ENCODE measurements around the gene LSM10.

The LSM10 gene

DNA sequence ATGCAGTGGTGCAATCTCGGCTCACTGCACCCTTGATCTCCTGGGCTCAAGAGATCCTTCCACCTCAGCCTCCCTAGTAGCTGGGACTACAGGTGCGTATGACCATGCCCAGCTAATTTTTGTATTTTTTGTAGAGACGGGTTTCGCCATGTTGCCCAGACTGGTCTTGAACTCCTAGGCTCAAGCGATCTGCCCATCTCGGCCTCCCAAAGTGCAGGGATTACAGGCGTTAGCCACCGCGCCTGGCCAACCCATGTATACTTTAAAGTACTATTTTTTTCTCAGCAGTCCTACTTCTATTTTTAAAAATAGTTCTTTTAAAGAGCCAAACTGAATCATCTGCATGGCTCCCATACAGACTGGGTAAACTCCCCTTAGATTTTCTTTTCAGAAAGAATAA lies 15.5 kb downstream of the LSM10 start:
- no peak for DNase-seq

- DNase-seq: no peak
Observed at GRCh38 chr1:36381405-36381804, 16.3 kb downstream of the LSM10 start.

DNA sequence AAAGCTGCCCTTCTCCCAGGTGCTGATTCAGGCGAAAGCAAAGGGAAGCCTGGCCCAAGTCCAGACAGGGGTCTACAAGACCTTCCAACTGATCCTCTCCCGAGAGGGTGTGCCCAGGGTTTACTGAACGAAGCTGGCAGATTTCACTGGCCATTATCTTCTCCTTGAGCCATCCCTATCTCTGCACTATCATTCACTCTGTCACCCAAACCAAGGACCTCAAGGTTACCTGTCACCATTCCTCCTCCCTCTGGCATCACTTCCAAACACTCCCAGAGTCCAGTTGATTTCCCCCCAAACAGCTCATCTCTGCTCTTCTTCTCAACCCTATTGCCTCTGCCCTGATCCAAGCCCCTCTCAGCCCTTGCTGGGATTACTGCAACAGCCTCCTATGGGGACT lies 16.9 kb downstream of the LSM10 start:
- DNase-seq: no peak

- DNase-seq: no peak
Observed at GRCh38 chr1:36380143-36380619, 17.5 kb downstream of the LSM10 start.

DNA sequence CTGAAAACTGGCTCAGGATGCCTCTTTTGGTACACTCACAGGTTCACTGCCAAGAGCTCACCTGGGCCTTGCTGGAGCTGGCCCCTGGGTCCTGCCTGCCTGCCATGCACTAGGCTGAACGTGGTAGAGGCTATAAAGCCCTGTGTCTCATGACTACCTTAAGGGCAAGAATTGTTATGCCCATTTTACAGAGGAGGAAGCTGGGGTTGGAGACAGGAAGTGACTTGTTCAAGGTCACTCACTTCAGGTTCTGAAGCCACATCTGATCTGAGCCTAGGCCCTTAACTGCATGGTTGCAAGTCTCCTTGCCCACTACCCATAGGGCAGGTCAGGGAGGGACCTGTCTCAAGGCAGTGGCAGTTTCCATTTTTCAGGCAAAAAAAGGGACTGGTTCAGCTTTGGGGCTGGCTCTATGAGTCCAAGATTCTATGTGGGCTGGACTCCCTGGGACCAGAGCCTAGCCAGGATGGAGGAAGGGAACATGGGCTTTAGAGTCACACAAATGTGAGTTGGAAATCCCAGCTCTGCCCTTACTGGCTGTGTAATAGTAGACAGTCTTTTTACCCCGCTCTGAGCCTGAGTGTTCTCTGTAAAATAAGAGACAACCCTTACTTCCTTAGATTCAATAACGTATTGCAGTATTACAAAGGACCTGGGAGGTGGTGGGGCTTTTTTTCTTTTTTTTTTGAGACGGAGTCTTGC lies 19.8 kb downstream of the LSM10 start:
- no peak for DNase-seq

GRCh38 chr1:36372617-36373016 lies 25.1 kb downstream of the LSM10 start:
- no peak for DNase-seq

- DNase-seq: peak; percentile 80 to 86
Observed at GRCh38 chr1:36369061-36369861, 28.4 kb downstream of the LSM10 start.

DNA sequence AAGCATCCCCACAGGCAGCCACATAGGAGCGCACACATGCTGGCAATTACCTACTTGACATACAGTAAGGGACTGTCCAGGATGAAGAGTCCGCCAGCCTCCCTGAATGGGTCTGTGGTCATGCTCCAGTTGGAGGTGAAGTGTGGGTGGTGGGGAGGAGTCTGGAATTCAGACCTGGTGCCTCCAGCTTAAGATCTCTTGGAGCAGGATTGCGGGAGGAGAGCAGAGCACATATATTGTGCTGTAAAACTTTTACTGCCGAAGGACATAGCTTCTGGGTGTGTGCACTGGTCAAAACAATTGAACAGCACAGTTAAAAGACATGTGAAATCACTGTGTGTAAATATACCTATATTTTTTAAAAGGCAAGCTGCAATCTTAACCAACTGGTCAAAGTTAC lies 29.9 kb downstream of the LSM10 start:
- DNase-seq: no peak

DNA sequence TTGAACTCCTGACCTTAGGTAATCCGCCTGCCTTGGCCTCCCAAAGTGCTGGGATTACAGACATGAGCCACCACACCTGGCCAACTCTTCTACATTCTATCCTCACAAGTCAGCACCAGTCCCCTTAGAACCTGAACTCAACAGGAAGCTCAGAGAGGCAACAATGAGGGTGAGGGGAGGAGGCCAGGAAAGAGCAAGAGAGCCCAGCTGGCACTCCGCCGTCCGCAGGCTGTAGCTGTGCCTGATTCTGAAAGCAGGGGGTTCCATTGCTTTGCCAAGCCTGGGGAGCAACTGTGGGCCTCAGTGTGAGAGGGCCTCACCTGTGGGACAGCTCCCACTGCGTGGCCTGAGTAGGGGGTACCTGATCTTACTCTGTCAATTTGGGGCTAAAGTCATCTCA lies 30.6 kb downstream of the LSM10 start:
- DNase-seq: no peak

GRCh38 chr1:36366091-36366661 lies 31.5 kb downstream of the LSM10 start:
- DNase-seq: peak; percentile 31 to 35

GRCh38 chr1:36365381-36365780 lies 32.3 kb downstream of the LSM10 start:
- no peak for DNase-seq

GRCh38 chr1:36359911-36360550 lies 37.7 kb downstream of the LSM10 start:
- DNase-seq: no peak

GRCh38 chr1:36359383-36359782 lies 38.3 kb downstream of the LSM10 start:
- no peak for DNase-seq

DNA sequence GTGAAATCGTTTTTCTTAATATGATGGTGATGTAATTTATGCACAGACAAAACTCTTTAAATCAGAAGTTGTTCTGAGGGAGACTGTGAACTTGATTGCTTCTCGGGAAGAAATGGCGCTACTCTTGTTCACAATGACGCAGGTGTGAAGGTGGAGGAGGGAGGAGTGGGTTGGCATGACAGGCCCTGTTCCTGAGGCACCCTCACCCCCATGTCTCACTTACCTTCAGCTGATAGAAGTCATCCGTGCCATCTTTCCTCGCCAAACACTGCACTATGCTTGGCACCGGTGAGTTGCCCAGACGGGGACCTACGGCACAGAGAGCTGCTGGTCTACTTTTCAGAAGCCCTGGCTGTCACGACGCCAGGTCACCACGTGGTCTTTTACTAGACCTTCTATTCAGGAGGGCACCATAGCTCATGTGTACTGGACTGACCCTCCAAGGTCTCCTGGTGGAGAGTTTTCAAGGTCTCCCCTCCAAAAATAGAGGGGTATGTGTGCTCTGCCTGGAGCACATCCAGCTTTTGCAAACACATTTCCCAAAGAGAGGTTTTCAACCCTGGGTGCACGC lies 39.1 kb downstream of the LSM10 start:
- DNase-seq: no peak

DNA sequence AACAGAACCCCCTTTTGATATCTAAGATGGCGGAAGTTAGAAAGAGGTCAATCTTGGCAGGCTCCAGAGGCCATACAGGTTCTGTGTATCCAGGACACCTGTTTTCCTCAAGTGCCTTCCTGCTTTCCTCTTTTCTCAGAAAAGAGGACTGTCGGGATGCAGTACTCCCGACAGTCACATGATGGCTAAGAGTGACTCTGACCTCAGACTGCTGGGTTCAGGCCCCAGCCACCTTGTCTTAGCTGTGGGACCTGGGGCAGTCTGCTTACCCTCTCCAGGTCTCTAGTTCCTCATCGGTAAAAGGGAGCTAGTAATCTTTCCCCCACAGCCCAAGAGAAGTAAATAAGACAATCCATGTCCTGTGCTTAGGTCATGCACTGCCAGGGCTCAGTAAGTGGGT lies 41.9 kb downstream of the LSM10 start:
- DNase-seq: no peak

DNA sequence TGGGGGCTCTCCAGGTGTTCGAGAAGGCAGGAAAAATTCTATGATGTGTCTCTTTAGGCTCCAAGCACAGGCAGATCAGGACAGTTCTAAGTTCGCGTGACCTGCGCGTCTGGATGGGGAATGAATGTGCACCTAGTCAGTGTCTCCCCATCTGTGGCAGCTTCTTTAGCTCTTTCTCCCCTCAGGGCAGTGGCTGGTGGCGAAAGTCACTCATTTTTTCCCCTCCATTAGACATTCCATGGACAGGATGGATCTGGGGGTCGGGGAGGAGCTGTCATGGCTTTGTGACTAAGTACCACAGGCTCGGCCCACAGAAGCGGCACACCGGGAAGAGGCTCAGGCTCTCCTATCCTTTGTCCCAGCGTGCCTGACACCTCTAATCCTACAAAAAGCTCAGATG lies 43.2 kb downstream of the LSM10 start:
- no peak for DNase-seq

DNA sequence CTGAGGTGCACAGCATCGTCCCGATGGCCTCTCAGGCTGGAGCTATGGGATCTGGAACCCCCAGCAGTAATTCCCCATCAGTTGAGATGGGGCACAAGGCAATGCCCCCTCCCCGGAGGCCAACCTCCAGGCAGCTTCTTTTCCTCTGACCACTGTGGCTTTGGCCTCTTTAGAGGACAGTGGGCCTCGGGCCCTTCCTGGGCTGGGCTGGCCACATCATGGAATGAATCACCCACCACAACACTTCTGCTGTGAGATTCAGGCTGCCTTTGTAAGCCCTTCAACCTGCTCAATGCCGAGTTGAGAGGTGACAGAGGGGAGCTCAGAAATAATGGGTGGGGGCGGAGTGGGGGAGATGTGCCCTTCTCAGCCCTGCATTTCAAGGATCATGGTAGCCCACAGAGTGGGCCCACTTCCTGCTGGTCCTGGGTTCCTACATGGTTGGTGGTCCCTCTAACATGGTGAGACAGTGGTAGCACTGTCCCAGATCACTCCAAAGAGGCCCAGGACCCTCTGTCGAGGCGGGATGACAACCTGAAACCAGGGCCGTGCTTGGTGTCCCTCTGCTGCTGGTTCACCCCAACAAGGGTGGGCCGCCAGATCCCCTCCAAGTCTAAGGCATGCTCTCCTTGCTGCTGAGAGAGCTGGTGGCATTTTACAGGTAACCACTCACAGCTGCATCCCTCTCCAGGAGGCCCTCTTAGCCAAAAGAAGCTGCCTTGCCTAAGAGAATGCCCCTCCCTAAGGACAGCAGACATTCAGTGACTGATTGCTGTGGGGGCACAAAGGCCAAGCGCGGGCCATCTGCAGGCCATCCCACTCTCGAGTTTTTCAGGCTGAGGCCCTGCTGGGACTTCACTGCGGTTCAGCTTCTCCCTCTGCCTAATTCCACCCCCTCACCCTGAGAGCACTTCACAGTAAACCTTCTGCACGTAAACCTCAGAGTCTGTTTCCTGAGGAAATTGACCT lies 44.5 kb downstream of the LSM10 start:
- DNase-seq: no peak

DNA sequence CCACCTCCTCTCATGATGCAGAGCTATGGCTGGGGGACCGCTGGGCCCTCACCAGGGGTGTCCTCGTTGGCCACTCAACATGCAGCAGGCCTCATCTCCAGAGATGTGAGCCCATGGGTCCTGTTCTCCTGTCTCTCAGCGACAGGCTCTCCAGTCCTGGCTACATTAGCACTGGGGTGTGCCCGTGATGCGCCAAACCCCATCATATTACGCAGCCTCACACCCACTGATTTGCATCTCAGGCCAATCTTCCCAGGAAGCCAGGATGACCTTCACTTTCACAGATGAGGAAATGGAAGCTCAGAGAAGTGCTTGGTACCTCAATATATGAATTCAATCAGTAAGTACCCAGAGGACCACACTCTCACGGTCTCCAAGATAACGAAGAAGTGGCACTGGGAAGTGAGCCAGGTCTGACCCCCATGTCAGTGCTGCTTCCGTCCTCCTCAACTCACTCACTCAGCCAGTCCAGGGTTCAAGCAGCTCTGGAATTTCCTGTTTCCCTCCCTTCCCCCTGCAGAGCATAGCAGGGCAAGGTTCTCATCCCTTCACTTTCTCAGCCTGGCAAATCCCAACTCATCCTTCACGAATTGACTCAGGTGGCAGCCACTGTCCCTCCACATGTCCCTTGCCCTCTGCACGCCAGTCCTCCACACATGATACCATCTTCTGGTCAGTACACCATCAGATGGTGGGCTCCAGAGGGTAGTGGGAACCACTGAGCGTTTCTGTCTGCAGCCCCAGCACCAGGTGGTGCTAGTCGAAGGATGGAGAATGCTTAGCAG lies 45.4 kb downstream of the LSM10 start:
- no peak for DNase-seq

DNA sequence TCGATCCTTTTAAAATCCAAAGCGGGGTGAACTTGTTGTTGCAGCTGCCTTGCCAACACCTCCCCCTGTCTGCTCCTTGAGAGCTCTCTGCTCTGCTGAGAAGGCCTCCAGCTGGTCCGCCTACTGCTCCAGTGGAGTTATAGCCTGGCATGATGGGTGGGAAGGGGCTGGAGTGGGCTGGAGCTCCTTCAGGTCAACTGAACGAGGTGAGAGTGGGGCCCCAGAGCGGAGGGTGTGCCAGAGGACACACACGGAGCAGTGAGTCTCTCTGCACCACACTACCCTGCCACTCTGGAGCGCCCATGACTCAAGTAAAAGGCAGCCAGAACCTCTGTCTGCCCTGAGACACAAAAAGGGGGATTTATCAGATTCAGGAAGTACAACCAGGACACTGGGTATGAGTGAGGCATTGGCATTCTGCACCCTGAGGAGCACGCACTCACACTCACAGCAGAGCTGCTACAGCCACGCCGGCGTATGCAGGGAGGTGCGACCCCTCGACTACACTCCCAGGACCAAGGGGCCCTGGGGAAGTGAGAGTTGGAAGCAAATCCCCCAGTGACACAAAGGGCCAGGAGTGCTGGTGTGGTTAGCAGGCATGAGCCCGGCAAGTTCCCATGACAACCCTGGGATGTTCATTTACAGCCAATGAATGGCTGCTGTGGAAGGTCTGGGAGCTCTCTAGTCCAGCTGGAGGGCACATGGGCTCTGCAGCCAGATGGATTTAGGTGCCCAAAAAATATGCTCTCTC lies 46.3 kb downstream of the LSM10 start:
- DNase-seq: no peak

GRCh38 chr1:36350659-36351226 lies 47.0 kb downstream of the LSM10 start:
- DNase-seq: peak; percentile 44 to 46
